HG03457 (cell line): ENCODE measurements around the gene ARPC5.
"Not testable (repeated sequence)": the region's sequence is repeated elsewhere in the genome, so short reads cannot be mapped to it uniquely, and the experiment has no call there.

Source experiments
- ATAC-seq: cut with Tn5 transposase; IDR thresholded peaks from one replicate; pipeline ENCODE4 v1.9.1; 2021; ENCODE audit warnings: moderate number of reproducible peaks; ENCODE audit not compliant: unreplicated experiment

ARPC5 gene

DNA sequence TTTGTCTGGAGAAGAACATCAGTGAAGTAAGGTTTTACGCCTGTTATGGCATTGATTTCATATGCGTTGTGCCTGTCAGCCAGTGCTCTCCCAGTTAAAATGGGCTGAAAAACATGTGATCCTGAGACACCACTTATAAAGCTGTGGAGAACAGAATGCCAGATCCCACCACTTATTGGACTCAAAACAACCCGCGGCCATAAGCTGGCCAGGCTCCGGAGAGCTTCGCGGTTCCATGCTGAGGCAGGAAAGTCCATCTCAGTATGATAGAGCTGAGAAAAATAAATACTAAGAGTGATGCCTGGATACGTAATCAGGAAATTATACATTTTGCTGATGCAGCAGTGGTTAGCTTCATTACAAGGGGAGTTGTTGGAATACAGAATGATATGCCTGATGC, 12.5 kb upstream of the ARPC5 start:
- ATAC-seq = no peak

DNA sequence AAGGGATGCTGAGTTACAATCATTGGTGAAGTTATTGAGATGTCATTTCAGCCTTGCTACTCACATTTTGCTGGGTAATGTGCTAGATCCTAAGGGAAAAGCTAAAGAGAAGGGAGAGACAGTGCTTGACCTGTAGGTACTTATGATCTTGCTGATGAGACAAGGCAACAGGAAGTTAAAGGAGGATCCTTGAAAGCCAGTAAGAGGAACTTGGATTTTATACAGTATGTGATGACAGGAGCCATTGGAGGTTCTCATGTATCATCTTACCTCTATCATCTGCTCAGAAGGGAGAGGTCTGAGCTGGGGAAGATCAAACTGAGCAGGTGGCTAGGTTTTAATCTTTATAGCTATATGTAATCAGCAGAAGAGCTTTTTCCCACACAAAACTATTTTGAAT, 11.2 kb upstream of the ARPC5 start:
- no peak for ATAC-seq

DNA sequence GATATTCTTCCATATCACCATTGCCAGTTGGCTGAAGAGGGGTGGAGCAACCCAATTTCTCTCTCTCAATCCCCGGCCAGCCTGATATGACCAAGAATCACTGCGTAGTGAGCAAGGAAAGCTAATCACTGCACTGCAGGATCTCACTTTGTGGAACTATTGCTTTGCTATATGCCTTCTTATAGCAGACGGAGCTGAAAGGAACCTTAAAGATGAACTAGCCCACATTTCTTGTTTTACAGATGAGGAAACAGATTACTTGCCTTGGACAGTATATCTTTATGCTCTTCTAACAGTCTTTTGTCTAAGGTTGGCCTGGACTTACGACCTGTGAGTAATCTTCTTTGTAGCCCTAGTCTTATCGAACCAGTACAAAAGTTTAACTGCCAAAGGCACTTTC, 9.9 kb upstream of the ARPC5 start:
- ATAC-seq = no peak

DNA sequence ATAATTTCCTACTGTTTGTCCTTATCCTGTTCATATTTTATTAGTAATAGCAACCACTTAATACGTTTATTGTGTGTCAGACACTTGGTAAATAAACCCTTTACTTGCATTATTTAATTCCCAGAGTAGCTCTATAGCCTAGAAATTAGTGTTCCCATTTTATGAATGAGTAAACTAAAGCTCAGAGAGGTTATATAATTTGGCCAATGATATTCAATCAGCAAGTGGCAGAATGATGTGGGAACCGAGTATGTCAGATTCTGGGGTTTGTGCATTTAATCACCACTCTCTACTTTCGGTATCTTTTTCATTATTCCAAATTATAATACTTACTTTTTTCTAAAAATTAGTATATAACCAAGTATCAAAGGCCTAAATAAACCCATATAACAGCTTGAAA, 6.6 kb upstream of the ARPC5 start:
- no peak for ATAC-seq

DNA sequence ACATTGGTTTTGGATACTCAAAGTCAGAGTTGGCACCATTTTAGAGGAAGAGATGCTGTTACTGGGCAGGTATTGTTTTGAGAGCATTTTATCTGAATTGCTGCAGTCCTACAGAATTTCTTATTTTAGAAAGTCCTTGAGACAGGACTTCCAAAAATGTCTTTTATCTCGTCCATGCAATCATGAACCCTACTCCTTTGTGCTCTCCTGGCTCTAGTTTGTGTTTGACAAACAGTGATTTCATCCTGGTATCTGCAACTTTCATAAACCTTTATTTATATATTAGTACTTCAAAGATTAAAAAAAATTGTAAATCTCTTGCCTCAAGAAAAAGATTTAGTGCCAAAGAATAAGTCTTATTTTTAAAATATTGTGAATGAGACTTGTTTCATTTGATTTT, 4.6 kb upstream of the ARPC5 start:
- no peak for ATAC-seq

DNA sequence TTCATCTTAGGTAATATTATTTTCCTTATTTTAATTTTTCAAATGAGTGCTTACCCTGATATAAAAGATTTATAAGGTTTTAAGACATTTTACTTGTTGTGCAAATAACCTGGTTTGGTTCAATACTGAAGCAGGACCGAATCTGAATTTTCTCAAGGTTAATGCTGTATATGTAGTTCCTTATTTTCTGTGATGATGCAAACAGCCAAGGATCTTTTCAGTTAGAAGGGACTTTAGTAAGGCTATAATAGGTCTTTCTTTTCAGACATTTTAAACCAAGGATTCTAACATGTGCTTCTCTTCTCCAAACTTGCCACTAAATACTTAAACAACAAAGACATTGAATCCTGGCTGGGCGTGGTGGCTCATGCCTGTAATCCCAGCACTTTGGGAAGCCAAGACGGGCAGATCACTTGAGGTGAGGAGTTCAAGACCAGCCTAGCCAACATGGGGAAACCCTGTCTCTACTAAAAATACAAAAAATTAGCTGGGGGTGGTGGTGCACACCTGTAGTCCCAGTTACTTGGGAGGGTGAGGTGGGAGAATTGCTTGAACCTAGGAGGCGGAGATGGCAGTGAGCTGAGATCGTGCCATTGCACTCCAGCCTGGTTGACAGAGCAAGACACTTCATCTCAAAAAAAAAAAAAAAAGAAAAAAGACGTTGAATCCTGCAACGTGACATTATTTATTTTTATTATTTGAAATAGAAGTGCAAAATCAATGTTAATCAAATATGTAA, 3.2 kb upstream of the ARPC5 start:
- no peak for ATAC-seq

DNA sequence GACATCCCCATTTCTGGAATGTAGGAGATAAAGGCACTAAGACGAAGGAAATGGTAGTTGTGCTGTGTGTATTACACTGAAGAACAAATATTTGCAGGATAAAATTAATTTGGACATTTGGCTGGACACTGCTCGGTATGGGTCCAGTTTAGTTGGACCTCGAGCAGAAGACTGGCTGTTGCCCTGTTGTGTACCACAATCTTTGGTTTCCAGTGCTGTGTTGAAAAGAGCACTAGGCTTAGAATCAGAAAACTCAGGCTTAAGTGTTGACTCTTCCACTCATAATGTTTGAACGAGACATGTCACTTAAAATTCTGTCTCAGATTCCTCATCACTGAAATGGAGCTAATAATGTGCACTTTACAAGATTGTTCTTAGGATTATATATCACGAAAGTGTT, 1.2 kb upstream of the ARPC5 start:
- no peak for ATAC-seq

DNA sequence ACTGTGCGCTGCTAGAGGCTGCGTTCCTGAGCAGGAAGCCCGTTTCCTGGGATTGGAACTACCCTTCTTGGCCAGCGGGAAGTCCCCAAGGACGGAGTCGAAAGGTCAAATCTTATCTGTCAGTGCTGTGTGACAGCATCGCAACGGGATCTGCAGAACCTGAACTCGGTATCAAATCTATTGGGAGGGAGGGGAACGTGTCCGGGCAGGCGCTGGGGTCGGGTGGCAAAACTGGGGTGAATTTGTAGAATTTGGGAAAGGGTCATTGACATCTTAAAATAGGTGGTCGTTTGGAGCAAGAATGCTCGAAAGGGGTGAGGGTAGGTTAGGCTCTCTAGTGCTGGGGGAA, 725 bp upstream of the ARPC5 start:
- ATAC-seq = no peak

DNA sequence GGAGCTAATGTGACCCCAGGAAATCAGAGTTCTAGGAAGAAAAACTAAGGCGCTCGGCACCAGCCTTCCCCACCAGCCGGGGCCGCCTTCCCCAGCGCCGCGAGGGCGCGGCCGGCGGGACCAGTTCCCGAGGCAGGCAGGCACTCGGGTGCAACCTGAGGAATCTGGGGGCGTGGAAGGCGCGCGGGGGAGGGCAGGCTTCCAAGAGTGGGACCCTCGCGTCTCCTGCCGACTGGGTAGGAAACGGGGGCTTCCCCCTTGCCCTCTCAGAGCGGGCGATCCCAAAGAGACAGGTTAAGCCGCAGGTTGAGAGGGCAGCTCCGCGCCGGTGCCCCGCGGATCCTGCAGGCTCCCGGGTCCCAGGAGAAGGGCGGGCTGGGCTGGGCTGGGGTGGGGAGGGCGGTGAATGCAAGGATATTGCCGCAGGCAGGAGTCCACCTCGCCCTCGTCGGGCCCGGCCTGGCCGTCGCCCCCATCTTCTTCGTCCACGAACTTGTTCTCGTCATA, 431 bp downstream of the ARPC5 start:
- ATAC-seq = no peak

DNA sequence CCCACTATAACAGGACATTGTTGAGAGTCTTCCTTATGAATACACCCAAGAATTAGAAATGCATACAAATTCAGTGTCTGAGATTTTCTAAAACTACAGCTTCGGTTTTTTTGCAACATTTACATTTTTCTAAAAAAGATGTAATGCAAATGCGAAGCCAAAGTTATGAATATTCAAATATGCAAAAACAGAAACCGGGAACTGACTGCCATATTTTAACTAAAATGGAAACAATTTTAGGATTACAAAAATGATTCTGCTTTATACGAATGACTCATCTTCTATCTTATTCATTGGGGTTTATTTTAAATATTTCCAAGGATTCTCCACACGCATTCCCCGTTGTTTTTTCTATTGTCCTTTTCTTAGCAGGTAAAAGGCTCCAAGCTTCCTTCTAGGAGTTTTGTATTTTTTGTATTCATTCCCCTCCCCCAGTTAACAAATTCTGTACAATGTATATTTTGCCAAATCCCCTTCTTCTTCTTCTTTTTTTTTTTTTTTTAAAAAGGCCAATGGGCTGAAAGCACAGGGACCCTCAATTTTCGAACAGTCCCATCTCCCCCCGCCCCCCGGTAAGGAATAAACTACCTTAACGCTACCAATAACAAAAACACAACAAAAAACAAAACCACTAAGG, 1.0 kb downstream of the ARPC5 start:
- ATAC-seq = no peak

DNA sequence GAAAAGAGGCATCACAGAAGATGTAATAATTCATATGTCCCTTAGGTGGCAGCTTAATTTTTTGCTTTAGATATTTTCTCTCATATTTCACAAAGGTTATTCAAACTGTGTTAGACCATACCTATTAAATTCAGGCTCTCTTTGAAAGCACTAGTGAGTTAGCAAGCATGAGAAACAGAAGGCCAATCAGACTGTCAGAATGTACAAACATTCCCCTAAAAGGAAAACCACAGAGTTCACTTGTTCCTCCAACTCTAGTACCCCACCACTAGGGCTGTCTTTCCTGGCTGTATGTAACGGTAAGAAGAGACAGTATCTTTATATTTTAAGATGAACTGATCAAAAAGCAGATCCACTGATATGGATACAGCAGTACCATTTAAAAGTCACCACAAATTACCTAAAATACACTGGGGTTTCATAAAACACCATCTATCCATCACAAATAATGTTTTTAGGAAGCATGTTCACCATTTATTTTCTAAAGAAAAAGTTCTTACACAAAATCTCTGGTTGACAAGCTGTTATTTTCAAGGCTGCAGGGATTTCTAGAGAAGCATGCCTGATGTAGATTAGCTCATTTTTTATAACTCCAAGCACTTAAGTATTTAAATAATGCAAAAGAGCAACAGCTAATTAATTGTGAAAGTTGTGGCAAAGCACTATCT, 1.8 kb downstream of the ARPC5 start:
- peak; percentile 38 for ATAC-seq

DNA sequence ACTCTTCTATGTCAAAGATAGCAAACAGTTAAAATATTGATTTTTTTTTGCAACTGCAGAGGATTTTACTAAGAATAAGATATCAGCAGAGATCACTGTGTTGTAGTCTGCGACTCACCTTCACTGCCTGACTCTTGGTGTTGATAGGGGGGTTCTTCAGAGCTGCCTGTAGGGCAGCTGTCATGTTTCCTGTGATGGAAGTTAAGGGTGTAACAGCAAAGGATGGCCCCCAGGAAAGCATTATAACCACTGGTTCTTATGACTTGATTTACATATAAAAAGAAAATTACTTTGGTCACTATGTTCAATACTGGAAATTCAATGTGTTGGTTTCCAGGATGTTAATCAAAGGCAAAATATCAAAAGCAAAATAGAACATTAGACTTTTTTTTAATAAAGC, 2.6 kb downstream of the ARPC5 start:
- ATAC-seq = no peak

DNA sequence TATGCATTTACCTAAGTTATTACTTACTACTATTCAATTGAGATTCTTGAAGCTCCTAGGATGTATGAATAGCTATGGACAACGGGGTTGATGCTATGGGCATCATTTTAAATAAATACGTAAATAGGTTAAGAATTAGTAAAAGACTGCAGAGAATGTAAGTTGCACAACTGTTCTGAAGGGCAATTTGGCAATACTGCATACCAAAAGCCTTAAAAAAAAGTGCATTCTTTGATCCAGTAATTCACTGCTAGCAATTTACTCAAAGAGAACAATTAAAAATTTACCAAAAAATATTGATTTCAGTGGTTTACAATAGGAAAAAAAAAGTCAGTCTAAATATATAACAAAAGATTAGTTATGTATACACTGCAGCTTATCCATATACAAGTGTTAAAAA, 3.5 kb downstream of the ARPC5 start:
- no peak for ATAC-seq

DNA sequence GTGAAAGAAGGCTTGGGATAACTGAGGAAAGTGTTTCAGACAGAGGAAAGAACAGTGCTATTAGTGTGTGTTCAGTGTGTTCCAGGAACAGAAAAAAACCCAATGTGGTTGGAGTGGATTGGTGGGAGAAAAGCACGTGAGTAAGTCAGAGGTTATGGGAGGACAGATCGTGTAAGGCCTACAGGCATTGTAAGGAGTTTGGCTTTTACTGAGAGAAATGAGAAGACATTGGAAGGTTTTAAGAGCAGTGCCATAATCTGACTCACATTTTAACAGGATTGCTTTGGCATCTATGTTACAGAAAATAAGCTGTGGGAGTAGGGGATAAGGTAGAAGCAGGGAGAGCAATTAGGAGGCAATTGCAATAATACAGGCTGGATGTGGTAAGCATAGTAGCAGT, 4.8 kb downstream of the ARPC5 start:
- no peak for ATAC-seq

DNA sequence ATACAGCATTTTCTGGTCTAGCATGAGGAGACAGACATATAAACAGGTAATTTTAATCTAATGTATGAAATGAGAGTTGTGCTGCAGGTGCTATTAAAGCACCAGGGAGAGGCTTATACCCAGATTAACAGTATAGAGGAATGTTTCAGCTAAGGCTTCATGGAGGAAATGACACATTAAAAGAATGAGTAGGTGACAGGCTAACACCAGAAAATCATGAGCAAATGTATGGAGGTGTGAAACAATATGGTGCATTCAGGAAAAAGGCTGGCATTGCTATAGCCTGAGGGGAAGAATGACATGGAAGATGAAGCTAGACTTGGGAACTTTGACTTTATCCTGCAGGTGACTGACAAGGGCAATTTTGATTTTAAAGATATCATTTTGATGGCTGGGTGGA, 7.0 kb downstream of the ARPC5 start:
- ATAC-seq = no peak

DNA sequence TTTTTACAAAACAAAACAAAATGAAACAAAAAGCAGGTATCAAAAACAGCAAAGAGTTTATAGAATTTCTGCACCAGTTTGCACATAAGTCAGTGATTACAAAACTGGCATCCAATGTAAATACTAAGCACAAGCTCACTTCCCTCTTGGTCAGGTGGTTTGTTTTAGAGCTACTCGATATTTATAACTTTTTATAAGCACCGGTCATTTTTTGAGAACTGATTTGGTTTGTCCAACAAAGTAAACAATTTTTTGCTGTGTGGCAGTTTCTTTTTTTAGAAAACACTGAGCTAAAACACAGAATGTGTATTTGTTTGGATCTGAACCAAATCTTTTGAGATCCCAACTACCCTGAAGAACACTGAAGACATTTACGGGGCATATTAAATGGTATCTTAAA, 9.3 kb downstream of the ARPC5 start:
- not testable (repeated sequence) for ATAC-seq

DNA sequence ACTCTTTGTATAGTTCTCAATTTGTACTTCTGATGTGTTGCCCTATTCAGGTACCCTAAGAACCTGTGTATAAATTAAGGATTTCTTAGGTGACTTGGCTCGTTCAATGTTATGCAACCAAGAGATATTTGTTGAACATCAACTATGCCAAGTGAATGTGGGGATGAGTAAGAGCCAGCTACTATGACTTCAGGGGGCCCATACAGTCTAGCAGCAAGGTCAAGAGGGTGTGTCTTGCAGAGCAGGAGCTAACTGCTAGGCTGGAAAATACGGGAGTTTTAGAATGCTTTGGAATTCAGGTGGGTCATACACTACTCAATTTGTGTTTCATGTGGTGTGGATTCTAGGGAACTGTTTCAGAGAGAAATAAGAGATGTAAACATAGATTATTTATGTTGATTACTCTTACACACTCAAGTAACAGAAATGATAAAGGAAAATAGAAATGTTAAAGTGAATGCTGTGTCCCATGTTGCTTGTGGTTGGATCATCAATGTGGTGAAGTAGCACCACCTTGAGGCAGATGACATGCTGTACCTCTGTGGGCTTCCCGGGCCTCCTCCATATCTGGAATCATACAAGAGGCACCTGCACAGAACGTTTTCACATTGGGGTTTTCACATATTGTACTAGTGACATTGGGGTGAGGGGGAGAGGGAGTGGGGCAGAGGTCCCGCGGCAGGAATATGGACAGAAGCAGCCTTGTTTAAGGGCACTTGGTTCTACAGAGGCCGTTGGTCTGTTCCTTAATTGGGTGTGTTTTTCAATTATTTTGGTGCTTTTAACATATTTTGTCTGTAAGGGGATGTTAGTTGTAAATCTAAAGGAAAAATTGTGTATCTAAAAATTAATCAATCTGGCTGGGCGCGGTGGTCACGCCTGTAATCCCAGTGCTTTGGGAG, 12.4 kb downstream of the ARPC5 start:
- no peak for ATAC-seq

DNA sequence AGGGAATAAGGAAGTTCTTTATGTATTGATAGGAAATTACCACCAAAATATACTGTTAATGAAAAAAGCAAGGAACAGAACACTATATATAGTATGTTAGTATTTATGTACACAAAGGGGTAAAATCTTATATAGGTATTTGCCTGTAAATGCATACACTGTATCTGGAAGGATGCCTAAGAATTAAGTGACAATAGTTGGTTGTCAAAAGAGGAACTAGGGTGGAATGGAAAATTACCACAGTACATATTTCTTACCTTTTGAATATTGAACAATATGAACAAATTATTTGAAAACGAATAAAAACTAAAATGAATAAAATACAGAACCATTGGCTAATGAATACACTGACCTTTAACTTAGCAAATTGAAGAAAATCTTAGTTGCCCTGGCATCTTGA, 13.6 kb downstream of the ARPC5 start:
- no peak for ATAC-seq

DNA sequence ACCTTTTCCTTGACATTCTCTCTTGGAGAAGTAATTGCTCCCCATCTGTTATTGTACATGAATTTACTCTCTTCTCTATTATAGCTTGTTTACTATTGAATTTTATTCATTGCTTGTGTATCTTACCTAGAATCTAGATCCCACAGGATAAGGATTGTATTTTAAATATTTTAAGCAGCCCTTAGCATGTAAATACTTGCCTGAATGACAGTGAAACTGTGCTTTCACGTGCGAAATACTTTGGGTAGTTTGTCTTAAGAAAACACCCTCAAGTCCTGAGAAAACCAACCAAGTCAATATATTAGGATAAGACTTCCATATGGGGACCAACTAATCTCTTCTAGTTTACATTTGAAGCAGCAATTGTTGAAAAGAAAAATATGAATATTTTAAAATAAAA, 15.3 kb downstream of the ARPC5 start:
- no peak for ATAC-seq

DNA sequence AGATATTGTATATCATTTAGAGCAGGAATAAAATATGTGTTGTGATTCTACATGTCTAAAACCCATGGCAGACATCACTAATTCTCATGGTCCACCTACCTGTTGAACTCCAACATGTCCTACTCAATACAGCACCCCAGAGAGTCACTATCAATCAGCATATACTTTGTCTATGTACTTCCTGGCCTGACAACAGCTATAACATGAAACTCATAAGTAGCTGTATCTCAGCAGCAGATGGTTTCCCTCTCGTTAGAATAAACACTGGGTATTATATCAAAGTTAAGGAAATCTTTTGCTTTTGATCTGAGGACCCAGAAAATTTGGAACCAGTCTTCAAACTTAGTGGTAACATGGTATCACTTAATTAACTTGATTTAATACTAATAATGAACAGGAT, 15.8 kb downstream of the ARPC5 start:
- ATAC-seq = no peak

DNA sequence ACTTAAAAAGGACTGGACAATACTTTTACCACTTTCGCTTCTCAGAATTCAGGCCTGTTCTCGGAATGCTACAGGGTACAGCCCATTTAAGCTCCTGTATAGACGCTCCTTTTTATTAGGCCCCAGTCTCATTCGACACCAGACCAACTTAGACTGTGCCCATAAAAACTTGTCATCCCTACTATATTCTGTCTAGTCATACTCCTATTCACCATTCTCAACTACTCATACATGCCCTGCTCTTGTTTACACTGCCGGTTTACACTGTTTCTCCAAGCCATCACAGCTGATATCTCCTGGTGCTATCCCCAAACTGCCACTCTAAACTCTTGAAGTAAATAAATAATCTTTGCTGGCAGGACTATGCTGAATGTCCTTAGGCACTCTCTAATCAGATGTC, 17.4 kb downstream of the ARPC5 start:
- ATAC-seq = not testable (repeated sequence)
